CD4-positive, alpha-beta memory T cell (primary cell): Measurements from ENCODE around the gene CHSY1. TPM values are rescaled to one million over a fixed set of nuclear protein-coding genes. Genes with fewer than 3 reads are reported as not detected.

Source experiments
- CTCF ChIA-PET: fragments of 350-600 bp; sonication (Branson Sonifier 250); formaldehyde crosslinking; loops from one replicate; lab custom pipeline; 2021; ENCODE audit warnings: inconsistent platforms; ENCODE audit not compliant: partially characterized antibody; lab: Charles Lee
- POLR2A ChIA-PET: fragments of 350-600 bp; sonication (Branson Sonifier 250); formaldehyde crosslinking; loops from one replicate; lab custom pipeline; 2021; ENCODE audit not compliant: partially characterized antibody; lab: Charles Lee
- DNase-seq, 5 donors: peaks; one replicate each; pipeline versions ENCODE4 v3.0.0 to v3.0.0-alpha.2; 2020 to 2022; ENCODE audit warnings: mixed read lengths in 1 of 5
- H3K27ac ChIP-seq: one replicate; pipeline ENCODE4 v1.7.0; 2013; ENCODE audit warnings: low read depth, low read length
- H3K27me3 ChIP-seq: 2 replicates; pipeline ENCODE4 v1.7.0; 2013; ENCODE audit warnings: mild to moderate bottlenecking, low read length, moderate library complexity; ENCODE audit not compliant: insufficient read depth
- H3K36me3 ChIP-seq: 2 replicates; pipeline ENCODE4 v1.7.0; 2013; ENCODE audit warnings: mild to moderate bottlenecking, low read length, moderate library complexity; ENCODE audit not compliant: insufficient read depth
- H3K4me1 ChIP-seq: 2 replicates; pipeline ENCODE4 v1.7.0; 2013; ENCODE audit warnings: mild to moderate bottlenecking, low read length, moderate library complexity; ENCODE audit not compliant: insufficient read depth
- H3K4me3 ChIP-seq, 2 donors: one replicate each; pipeline ENCODE4 v1.7.0; 2013; ENCODE audit warnings: low read length in 2 of 2, mild to moderate bottlenecking in 1 of 2
- H3K9me3 ChIP-seq, 2 donors: one replicate each; pipeline ENCODE4 v1.7.0; 2013; ENCODE audit warnings: low read length in 2 of 2, control low read depth in 1 of 2; ENCODE audit not compliant: control insufficient read depth in 1 of 2
- H3K27ac Mint-ChIP-seq, 7 donors: one replicate each; pipeline ENCODE4 v1.8.0; 2020 to 2021; ENCODE audit warnings: mixed read lengths in 7 of 7, mild to moderate bottlenecking in 6 of 7, inconsistent platforms in 3 of 7, moderate library complexity in 3 of 7
- H3K27me3 Mint-ChIP-seq, 2 donors: one replicate each; pipeline ENCODE4 v1.8.0; 2020 to 2021; ENCODE audit warnings: mixed read lengths in 2 of 2
- H3K36me3 Mint-ChIP-seq, 2 donors: one replicate each; pipeline ENCODE4 v1.8.0; 2020 to 2021; ENCODE audit warnings: mixed read lengths in 2 of 2, inconsistent platforms in 1 of 2, mild to moderate bottlenecking in 1 of 2
- H3K4me1 Mint-ChIP-seq, 4 donors: one replicate each; pipeline ENCODE4 v1.8.0; 2020 to 2021; ENCODE audit warnings: mixed read lengths in 4 of 4, mild to moderate bottlenecking in 1 of 4
- H3K4me3 Mint-ChIP-seq, 8 donors: one replicate each; pipeline ENCODE4 v1.8.0; 2020 to 2021; ENCODE audit warnings: mixed read lengths in 8 of 8, mild to moderate bottlenecking in 7 of 8, moderate library complexity in 6 of 8, inconsistent platforms in 3 of 8
- H3K9me3 Mint-ChIP-seq, 8 donors: one replicate each; pipeline ENCODE4 v1.8.0; 2020 to 2021; ENCODE audit warnings: mixed read lengths in 8 of 8, mild to moderate bottlenecking in 5 of 8, inconsistent platforms in 3 of 8, moderate library complexity in 1 of 8
- intact Hi-C: fragments of 100-400 bp; cut with micrococcal nuclease; formaldehyde crosslinking; loops from one replicate; pipeline ENCODE4 v1.15.1; 2023
- polyA plus RNA-seq, 2 donors: library from polyadenylated mRNA; unstranded; fragments of 300-500 nt; fragmentation: Illumina TruSeq; gene quantifications; one replicate each; pipeline ENCODE4 v1.2.3, GENCODE V29; 2021
- total RNA-seq, 2 experiments: library from RNA; stranded (reverse); gene quantifications; one replicate each; pipeline ENCODE4 v1.2.3, GENCODE V29; 2021

CHSY1 gene
- total and polyA plus RNA-seq, 4 experiments from 2014 or later, result 0.64 to 11.9 (median 6.9) TPM

- H3K27me3 ChIP-seq, result no peaks in the 10 kb centered on the region
- no peaks in the 10 kb centered on the region for H3K9me3 ChIP-seq
- ChIA-PET POLR2A (no interaction called here), CTCF (no interaction called here)
- H3K4me1 Mint-ChIP-seq, result peaks cover 15 to 27% (median 21%) of the 10 kb centered on the region in 4 donors
- peaks cover 0 to 10% (median 7%) of the 10 kb centered on the region in 8 donors for H3K9me3 Mint-ChIP-seq
- no peak overlapping the region for H3K27ac Mint-ChIP-seq
- no peak overlapping the region for H3K4me3 ChIP-seq
- no peaks in the 10 kb centered on the region for H3K36me3 ChIP-seq
- no peak overlapping the region for H3K4me3 Mint-ChIP-seq
- intact Hi-C loops, result no loop called here
- peaks cover 18% of the 10 kb centered on the region for H3K4me1 ChIP-seq
- H3K27me3 Mint-ChIP-seq, result peaks cover 0 to 3% of the 10 kb centered on the region in 2 donors
- DNase-seq, result no peak
- peaks cover 0 to 5% of the 10 kb centered on the region in 2 donors for H3K36me3 Mint-ChIP-seq
- no peak overlapping the region for H3K27ac ChIP-seq
Observed at GRCh38 chr15:101133751-101134261, 118.0 kb downstream of the CHSY1 start.

GRCh38 chr15:101133181-101133460, 118.7 kb downstream of the CHSY1 start:
- no peak overlapping the region for H3K27ac Mint-ChIP-seq
- Histone ChIP-seq H3K4me3 (no peak overlapping the region), H3K27ac (no peak overlapping the region), H3K27me3 (no peaks in the 10 kb centered on the region), H3K9me3 (no peaks in the 10 kb centered on the region), H3K4me1 (peaks cover 20% of the 10 kb centered on the region), H3K36me3 (no peaks in the 10 kb centered on the region)
- H3K4me1 Mint-ChIP-seq, result peaks cover 22 to 34% (median 25%) of the 10 kb centered on the region in 4 donors
- intact Hi-C loops, result no loop called here
- H3K27me3 Mint-ChIP-seq, result peaks cover 0 to 3% of the 10 kb centered on the region in 2 donors
- peaks cover 0 to 5% of the 10 kb centered on the region in 2 donors for H3K36me3 Mint-ChIP-seq
- no peak overlapping the region for H3K4me3 Mint-ChIP-seq
- CTCF ChIA-PET, result no interaction called here
- DNase-seq, result no peak
- POLR2A ChIA-PET, result no interaction called here
- H3K9me3 Mint-ChIP-seq, result peaks cover 0 to 10% (median 6%) of the 10 kb centered on the region in 8 donors

GRCh38 chr15:101132390-101133180, 119.3 kb downstream of the CHSY1 start:
- Mint-ChIP-seq H3K9me3 (peaks cover 0 to 10% (median 6%) of the 10 kb centered on the region in 8 donors), H3K4me3 (no peak overlapping the region), H3K27me3 (peaks cover 0 to 3% of the 10 kb centered on the region in 2 donors), H3K27ac (no peak overlapping the region), H3K36me3 (peaks cover 0 to 5% of the 10 kb centered on the region in 2 donors), H3K4me1 (peaks cover 25 to 37% (median 29%) of the 10 kb centered on the region in 4 donors)
- intact Hi-C loops, result no loop called here
- Histone ChIP-seq H3K27me3 (no peaks in the 10 kb centered on the region), H3K36me3 (no peaks in the 10 kb centered on the region), H3K27ac (no peak overlapping the region), H3K9me3 (no peaks in the 10 kb centered on the region), H3K4me1 (peaks cover 22% of the 10 kb centered on the region), H3K4me3 (no peak overlapping the region)
- CTCF ChIA-PET, result no interaction called here
- DNase-seq, result no peak
- POLR2A ChIA-PET, result no interaction called here

- Histone ChIP-seq H3K4me1 (peaks cover 22% of the 10 kb centered on the region), H3K36me3 (no peaks in the 10 kb centered on the region), H3K27ac (no peak overlapping the region), H3K9me3 (no peaks in the 10 kb centered on the region), H3K4me3 (no peak overlapping the region), H3K27me3 (no peaks in the 10 kb centered on the region)
- peaks cover 0 to 10% (median 6%) of the 10 kb centered on the region in 8 donors for H3K9me3 Mint-ChIP-seq
- intact Hi-C loops, result no loop called here
- peak overlapping the region in 1 of 7 donors; percentile 83 for H3K27ac Mint-ChIP-seq
- CTCF ChIA-PET, result no interaction called here
- H3K4me1 Mint-ChIP-seq, result peaks cover 25 to 37% (median 31%) of the 10 kb centered on the region in 4 donors
- peaks cover 0 to 5% of the 10 kb centered on the region in 2 donors for H3K36me3 Mint-ChIP-seq
- POLR2A ChIA-PET, result no interaction called here
- peaks cover 0 to 3% of the 10 kb centered on the region in 2 donors for H3K27me3 Mint-ChIP-seq
- DNase-seq, result no peak
- H3K4me3 Mint-ChIP-seq, result no peak overlapping the region
Observed at GRCh38 chr15:101131489-101132389, 120.1 kb downstream of the CHSY1 start.

- Mint-ChIP-seq H3K4me3 (no peak overlapping the region), H3K4me1 (peaks cover 27 to 32% (median 32%) of the 10 kb centered on the region in 4 donors), H3K27ac (no peak overlapping the region), H3K36me3 (peaks cover 0 to 5% of the 10 kb centered on the region in 2 donors), H3K9me3 (peaks cover 0 to 7% (median 3%) of the 10 kb centered on the region in 8 donors), H3K27me3 (peaks cover 0 to 3% of the 10 kb centered on the region in 2 donors)
- ChIA-PET POLR2A (no interaction called here), CTCF (no interaction called here)
- no peaks in the 10 kb centered on the region for H3K27me3 ChIP-seq
- H3K4me1 ChIP-seq, result peaks cover 26% of the 10 kb centered on the region
- H3K27ac ChIP-seq, result no peak overlapping the region
- intact Hi-C loops, result loop anchor here (5.0 kb wide), 2 partner anchors 122 to 758 kb away; partner anchors contain the start of gene CHSY1
- no peaks in the 10 kb centered on the region for H3K9me3 ChIP-seq
- no peaks in the 10 kb centered on the region for H3K36me3 ChIP-seq
- no peak overlapping the region for H3K4me3 ChIP-seq
- DNase-seq, result no peak
Observed at GRCh38 chr15:101129851-101130380, 121.9 kb downstream of the CHSY1 start.

- H3K9me3 ChIP-seq, result no peaks in the 10 kb centered on the region
- peak overlapping the region in 6 of 7 donors; percentile 62 to 96 (median 92) for H3K27ac Mint-ChIP-seq
- H3K4me3 Mint-ChIP-seq, result peak overlapping the region in 1 of 8 donors; percentile 50
- H3K36me3 ChIP-seq, result no peaks in the 10 kb centered on the region
- peaks cover 26% of the 10 kb centered on the region for H3K4me1 ChIP-seq
- no peak for DNase-seq
- ChIA-PET POLR2A (no interaction called here), CTCF (interaction anchor here (0.7 to 2.4 kb wide), 4 partner anchors 41 to 129 kb away, joined by 3 to 10 read pairs (median 3); no protein-coding TSS in a partner anchor)
- H3K9me3 Mint-ChIP-seq, result peaks cover 0 to 2% (median 0%) of the 10 kb centered on the region in 8 donors
- no peaks in the 10 kb centered on the region for H3K36me3 Mint-ChIP-seq
- no peak overlapping the region for H3K27ac ChIP-seq
- peaks cover 27 to 42% (median 40%) of the 10 kb centered on the region in 4 donors for H3K4me1 Mint-ChIP-seq
- peaks cover 0 to 3% of the 10 kb centered on the region in 2 donors for H3K27me3 Mint-ChIP-seq
- no peak overlapping the region for H3K4me3 ChIP-seq
- H3K27me3 ChIP-seq, result no peaks in the 10 kb centered on the region
- intact Hi-C loops, result loop anchor here (5.0 kb wide), 2 partner anchors 124 to 756 kb away; partner anchors contain the start of gene CHSY1
Observed at GRCh38 chr15:101128221-101129015, 123.4 kb downstream of the CHSY1 start.
